CD4-positive, alpha-beta T cell treated with Interleukin-4 for 4 hours (primary cell): ENCODE measurements around the gene ZNF526.
A peak's percentile ranks its signal among the peaks of the same experiment; 100 is the strongest.
"Not testable (repeated sequence)": the region's sequence is repeated elsewhere in the genome, so short reads cannot be mapped to it uniquely, and the experiment has no call there.

Source experiments
- DNase-seq: peaks from one replicate; pipeline ENCODE4 v3.0.0-alpha.2; 2020

The ZNF526 gene

DNA sequence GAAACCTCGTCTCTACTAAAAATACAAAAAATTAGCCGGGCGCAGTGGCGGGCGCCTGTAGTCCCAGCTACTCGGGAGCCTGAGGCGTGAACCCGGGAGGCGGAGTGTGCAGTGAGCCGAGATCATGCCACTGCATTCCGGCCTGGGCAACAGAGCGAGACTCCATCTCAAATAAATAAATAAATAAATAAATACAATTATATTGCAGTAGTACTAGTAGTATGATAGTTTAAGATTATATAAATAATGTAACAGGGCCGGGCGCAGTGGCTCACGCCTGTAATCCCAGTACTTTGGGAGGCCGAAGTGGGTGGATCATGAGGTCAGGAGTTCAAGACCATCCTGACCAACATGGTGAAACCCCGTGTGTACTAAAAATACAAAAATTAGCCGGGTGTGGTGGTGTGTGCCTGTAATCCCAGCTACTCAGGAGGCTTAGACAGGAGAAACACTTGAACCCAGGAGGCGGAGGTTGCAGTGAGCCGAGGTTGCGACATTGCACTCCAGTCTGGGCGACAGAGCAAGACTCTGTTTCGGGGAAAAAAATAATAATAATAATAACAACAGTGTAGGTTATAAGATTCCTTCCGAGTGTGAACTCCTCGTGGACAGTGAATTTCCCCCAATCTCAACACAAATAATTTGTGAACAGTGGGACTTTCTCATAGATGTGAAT lies 47.0 kb downstream of the ZNF526 start:
- DNase-seq: not testable (repeated sequence)

DNA sequence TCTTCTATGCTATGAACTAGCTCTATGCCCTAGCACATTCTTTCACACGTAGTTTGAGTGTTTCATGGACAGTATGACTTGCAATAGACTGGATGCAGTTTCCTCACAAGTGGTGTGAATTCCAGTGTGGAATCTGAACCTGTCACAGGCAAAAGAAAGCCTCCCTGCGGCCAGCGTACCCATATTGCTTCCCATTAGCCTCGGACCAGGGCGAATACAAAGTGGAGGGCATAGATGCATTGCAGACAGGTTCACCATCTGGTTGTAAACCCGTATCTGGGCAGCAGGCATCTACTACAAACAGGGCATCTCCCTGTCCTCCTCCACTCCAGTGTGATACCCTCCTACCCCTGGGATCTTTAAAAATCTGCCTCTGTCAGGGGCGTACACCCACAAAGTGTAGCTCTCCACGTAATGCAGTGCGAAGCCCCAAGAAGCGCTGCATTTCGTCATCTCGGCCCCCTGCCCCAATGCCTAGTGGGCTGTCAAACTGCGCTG lies 47.6 kb downstream of the ZNF526 start:
- DNase-seq: no peak

DNA sequence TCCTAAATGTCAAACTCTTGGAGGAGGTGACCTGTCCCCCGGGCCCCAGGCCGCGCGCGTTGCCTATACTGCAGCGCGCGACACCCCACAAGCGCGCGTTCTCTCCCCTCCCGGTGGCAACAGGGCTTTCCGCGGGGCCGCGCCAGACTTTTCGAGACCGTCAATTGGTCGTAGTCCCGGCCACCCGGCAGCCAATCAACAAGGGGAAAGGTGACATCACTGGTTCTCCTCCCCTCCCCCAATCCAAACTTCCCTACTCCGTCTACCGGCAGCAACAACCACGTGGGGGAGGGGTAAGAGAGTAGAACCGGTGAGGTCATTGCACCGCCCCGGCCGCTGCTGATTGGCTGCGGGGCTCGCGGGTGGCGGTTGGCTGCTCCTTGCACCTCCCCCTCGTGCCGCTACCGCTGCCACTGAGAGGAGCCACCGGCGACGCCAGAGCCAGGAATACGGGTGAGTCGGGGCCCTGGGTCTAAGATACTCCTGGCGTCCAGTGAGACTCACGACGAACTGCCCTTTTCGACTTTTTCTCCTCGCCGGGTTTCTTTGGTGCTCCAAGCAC lies 48.1 kb downstream of the ZNF526 start:
- DNase-seq: peak; percentile 100

DNA sequence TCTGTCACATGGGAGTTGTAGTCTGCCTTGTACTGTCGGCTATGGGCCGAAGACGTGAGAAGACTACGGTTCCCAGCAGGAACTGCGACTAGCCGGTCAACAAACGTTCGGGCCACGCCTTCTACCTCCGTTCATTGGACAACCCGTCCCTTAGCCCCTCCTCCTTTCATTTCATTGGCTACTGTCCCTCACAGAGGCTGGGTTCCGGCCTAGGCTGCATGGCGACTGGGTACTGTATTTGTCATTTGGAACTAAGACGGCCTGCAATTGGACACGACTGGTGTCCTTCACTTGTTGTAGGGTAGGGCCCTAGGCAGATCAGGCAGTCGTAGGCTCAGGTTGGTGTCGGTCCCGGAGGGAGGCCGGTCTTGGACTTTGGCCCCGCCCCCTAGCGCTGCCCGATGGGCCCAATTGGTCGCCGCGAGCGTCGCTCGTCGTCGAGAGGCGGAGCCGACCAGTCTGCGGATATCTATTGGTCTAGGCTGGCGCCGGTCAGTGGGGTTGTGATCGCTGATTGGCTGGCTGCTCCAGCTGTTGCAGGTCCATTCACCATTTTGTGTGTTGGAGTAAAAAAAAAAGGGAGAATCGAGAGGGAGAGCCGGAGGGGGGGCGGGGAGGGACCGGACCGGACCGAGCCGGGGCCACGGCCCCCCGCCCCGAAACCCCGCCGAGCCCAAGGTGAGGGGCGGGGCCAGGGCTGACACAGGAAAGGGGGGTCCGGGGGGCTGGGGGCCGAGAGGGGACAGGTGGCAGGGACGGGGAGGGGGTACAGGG lies 48.8 kb downstream of the ZNF526 start, which contains the start of gene CIC:
CIC (plus strand) TSS at position 549 of the 774 bp plus-strand sequence. CDS start 2,532 bp downstream, outside the sequence.
- peak; percentile 100 for DNase-seq

DNA sequence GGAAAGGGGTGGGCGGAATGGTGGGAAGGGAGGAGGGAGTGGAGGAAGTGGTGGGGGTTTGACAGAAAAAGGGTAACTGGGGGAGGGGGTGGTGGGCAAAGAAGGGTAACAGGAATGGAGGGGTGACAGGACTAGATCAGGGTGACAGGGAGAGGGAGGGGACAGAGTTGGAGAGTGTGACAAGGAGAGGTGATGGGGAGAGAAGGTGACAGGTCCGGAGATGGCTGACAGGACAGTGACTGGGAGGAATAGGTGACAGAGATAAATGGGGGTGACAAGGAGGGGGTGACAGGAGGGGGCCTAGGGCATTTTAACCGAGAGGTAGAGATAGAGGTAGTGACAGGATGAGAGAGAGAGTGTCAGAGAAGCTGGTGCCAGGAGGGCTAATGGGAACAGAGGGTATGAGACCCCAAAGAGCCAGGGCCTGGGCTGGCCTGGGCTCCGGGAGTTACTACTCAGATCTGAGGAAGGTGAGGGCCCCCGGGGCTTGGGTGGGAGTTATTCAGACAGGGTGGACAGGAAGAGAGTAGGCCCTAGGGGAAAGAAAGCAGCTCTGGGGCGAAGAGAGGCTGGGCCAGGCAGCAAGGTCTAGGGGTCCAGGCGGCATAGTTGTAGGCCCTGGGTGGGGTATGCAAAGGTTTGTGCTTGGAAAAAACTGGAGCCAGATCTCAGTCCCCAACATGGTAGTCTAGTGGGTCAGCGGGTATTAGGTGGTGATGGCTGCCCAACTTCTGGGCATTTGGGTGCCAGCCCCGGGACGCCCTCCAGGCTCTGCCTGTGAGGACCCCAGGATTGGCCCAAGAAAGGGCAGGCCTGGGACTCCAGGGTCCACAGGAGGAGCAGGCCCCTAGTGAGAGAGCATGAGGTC lies 49.6 kb downstream of the ZNF526 start:
- no peak for DNase-seq

DNA sequence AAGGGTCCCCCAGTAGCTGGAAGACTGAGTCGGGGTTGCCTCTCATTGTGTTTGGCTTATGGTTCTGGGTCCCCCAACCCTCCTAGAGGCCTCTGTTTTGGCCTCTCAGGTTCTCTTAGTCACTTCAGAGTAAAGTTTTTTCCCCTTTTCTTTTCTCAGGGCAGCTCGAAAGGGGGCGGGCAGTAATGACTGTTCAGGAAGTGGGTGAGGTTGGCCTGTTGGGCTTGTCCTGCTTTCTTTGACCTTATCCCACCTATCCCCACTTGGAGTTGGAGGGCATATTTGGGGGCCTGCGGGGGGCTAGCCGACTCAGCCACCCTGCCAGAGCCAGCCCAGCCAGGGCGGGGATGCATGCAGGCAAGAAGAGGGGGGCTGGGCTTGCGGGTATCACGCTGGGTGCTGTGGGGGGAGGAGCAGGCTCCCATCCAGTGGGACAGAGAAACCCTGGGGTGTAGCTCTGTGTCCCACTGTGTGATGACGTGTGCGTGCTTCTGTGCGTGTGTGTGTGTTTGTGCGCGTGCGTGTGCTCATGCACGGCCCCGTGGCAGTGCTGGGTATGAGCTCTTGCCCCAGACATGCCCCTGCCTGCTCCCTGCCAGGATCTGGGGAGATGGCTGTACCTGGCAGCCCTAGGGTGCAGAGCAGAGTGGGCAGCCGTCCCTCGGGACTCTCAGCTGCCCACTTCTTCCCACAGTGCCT lies 50.4 kb downstream of the ZNF526 start:
- peak; percentile 75 for DNase-seq

DNA sequence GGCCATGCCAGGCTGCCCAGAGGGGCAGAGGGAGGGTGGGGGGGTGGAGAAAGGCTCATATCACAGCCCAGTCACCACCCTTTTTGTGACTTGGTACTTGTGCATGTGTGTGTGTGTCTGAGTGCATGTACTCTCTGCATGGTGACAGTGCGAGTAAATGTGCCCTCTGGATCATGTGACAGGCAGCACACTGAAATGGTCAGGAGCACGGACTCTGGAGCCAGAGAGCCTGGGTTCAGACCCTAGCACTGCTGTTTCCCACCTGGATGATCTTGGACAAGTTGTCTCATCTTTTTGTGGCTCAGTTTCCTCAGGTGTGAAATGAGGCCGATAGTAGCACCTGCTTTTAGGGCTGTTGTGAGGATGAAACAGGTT lies 50.9 kb downstream of the ZNF526 start:
- DNase-seq: no peak

DNA sequence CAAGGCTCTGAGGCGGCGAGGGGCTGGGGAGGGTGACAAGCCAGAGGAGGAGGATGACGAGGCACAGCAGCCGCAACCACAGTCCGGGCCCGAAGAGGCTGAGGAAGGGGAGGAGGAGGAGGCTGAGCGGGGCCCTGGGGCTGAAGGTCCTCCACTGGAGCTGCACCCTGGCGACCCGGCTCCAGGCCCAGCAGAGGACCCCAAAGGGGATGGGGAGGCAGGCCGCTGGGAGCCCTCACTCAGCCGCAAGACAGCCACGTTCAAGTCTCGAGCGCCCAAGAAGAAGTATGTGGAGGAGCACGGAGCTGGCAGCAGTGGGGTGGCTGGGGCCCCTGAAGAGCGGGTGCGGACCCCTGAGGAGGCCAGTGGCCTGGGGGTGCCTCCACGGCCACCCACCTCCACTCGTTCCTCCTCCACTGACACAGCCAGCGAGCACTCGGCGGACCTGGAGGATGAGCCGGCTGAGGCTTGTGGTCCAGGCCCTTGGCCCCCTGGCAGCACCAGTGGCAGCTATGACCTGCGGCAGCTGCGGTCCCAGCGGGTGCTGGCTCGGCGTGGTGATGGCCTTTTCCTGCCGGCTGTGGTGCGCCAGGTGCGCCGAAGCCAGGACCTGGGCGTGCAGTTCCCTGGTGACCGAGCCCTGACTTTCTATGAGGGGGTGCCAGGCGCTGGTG lies 51.9 kb downstream of the ZNF526 start:
- no peak for DNase-seq

DNA sequence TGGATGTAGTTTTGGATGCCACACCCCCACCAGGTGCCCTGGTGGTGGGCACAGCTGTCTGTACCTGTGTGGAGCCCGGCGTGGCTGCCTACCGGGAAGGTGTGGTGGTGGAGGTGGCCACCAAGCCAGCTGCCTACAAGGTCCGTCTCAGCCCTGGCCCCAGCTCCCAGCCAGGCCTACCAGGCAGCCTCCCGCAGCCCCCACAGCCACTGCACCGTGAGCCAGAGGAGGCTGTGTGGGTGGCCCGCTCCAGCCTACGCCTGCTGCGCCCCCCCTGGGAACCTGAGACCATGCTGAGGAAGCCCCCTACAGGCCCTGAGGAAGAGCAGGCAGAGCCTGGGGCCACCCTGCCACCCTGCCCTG lies 52.4 kb downstream of the ZNF526 start:
- DNase-seq: no peak

DNA sequence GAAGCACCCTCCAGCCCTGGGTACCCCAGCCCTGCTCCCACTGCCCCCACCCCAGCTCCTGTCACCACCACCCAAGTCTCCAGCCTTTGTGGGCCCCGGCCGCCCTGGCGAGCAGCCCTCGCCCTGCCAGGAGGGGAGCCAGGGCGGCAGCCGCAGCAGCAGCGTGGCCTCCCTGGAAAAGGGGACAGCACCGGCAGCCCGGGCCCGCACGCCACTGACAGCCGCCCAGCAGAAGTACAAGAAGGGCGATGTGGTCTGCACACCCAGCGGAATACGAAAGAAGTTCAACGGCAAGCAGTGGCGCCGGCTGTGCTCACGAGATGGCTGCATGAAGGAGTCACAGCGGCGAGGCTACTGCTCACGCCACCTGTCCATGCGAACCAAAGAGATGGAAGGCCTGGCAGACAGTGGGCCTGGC lies 52.9 kb downstream of the ZNF526 start:
- no peak for DNase-seq

DNA sequence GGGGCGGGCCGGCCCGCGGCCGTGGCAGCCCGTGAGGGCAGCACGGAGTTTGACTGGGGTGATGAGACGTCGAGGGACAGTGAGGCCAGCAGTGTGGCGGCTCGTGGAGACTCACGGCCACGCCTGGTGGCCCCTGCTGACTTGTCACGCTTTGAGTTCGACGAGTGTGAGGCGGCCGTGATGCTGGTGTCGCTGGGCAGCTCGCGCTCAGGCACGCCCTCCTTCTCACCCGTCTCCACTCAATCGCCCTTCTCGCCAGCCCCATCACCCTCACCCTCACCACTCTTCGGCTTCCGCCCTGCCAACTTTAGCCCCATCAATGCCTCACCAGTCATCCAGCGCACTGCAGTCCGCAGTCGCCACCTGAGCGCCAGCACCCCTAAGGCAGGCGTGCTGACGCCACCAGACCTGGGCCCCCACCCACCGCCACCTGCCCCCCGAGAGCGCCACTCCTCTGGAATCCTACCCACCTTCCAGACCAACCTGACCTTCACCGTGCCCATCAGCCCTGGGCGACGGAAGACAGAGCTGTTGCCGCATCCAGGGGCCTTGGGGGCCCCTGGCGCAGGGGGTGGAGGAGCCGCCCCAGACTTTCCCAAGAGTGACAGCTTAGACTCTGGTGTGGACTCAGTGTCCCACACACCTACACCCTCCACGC lies 53.4 kb downstream of the ZNF526 start:
- no peak for DNase-seq

DNA sequence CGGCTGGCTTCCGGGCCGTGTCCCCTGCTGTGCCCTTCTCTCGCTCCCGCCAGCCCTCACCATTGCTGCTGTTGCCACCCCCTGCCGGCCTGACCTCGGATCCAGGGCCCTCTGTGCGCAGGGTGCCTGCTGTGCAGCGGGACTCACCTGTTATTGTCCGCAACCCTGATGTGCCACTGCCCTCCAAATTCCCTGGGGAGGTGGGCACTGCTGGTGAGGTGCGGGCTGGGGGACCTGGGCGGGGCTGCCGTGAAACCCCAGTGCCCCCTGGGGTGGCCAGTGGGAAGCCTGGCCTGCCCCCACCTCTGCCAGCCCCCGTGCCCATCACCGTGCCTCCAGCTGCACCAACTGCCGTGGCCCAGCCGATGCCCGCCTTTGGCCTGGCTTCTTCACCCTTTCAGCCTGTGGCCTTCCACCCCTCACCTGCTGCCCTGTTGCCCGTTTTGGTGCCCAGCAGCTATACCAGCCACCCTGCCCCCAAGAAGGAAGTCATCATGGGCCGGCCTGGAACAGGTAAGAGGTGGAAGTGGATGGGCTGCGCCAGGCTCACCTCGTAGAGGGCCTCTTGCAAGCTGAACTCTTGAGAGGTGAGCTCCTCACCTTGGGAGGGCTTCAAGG lies 54.1 kb downstream of the ZNF526 start:
- no peak for DNase-seq

DNA sequence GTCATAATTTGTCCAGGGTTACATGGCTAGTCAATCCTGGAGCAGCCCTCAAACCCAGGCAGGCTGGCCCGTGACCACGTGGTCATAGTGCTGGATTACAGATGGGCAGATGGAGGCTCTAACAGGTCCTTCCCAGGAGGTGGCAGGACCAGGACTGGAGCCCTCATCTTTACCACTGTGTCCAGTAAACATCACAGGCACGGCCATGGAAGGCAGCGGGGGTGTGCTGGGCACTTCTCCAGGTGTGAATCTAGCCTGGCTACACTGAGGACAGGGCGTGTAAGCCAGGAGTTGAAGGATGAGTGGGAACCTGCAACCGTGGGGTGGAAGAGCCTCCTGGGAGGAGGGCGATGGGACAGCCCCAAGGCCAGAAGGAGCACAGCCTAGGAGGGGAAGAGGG lies 55.0 kb downstream of the ZNF526 start:
- DNase-seq: no peak

DNA sequence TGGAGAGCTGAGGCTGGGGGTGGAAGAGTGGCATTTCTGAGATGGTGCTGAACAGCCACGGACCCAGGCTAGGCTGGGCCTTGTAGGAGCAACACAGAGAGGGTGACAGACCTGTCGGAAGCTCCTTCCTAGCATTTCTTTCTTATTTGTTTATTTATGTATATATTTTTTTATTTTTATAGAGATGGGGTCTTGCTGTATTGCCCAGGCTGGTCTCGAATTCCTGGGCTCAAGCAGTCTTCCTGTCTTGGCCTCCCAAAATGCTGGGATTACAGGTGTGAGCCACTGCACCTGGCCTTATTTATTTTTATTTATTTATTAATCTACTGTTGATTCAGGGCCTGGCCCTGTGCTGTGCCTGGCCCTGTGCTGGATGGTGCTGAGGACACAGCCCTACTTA lies 55.4 kb downstream of the ZNF526 start:
- DNase-seq: no peak

DNA sequence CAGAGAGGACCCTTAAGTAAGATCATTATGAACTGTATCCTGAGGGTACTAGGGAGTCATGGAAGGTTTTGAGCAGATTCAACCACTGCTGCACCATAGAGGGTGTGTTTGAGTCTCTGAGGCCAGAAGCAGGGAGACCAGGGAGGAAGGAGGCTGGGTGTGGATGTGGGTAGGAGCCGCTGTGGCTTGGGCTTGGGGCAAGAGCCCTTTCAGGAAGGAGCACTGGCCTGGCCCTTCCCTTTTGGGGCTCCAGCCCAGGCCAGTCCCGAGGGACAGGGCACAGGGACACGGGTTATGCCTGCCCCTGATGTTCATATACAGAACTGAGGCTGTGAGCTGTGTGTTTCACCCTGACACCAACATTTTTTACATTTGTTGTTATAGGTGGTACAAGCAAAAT lies 56.2 kb downstream of the ZNF526 start:
- no peak for DNase-seq

DNA sequence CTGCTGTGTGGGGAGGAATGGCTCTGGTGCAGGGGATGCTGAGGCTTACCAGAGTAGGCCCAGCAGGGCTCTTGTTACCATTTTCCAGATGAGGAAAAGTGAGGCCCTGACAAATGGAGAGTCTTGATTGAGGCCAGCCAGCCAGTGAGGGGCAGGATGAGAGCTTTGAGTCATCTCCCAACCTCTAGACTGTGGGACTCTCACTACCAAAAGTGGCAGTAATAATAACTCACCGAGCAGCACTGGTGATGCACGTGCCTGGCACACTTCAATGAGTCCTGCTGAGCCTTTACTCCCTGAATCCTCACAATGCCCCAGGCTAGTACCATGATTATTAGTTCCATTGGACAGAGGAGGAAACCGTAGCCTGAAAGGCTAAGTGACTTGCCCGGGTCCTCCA lies 56.7 kb downstream of the ZNF526 start:
- DNase-seq: no peak
